ENCODE data around the gene MBD3.

DNA sequence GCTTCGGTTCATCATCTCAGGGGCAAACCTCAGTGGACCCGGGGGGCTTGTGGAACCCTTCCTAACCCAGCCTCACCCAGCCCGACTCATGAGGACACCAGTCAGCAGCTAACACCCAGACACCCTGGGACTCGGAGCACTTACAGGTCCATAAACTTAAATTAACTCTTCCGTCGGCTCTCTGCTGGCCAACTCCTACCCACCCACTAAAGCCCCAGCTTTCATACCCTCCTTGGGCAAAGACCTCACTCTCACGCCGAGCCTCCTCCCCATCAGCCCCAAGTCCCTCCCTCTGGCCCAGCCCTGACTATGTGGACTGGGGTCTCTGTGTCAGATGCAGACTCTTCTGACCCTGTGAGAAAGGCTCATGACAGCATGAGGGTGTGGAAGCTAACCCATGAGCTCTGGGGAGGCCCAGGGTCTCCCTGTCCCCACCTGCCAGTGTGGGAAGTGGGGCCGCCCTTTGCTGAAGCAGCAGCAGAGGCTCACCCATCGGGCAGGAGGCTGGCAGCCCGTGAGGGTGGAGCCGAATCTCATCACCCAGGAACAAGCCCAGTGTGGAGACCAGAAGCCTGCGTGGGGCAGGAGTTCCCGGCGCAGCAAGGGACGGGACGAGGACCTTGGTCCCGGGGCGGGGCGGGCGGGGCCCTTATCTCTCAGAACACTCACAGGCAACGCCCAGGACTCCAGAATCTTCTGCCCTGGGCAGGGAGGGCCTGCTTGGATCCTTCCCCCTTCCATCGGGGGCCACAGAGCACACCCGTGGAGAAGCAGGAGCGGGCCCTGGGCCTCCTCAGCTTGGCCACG is 40.0 kb upstream of the MBD3 start:
- TF ChIP-seq, protein P1, sequence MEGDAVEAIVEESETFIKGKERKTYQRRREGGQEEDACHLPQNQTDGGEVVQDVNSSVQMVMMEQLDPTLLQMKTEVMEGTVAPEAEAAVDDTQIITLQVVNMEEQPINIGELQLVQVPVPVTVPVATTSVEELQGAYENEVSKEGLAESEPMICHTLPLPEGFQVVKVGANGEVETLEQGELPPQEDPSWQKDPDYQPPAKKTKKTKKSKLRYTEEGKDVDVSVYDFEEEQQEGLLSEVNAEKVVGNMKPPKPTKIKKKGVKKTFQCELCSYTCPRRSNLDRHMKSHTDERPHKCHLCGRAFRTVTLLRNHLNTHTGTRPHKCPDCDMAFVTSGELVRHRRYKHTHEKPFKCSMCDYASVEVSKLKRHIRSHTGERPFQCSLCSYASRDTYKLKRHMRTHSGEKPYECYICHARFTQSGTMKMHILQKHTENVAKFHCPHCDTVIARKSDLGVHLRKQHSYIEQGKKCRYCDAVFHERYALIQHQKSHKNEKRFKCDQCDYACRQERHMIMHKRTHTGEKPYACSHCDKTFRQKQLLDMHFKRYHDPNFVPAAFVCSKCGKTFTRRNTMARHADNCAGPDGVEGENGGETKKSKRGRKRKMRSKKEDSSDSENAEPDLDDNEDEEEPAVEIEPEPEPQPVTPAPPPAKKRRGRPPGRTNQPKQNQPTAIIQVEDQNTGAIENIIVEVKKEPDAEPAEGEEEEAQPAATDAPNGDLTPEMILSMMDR (IDR thresholded peaks at IDR 0.05; ENCODE audit: poor library complexity) = no peak
- TF ChIP-seq EZH2 (IDR thresholded peaks at IDR 0.05; ENCODE audit: borderline replicate concordance) = no peak
- no peak for TF ChIP-seq EZH2phosphoT487 (IDR thresholded peaks at IDR 0.05; ENCODE audit: low read depth, severe bottlenecking, unreplicated experiment)
